HepG2 (cell line): ENCODE measurements around the gene SYNE1. TPM values are rescaled to one million over a fixed set of nuclear protein-coding genes. Genes with fewer than 3 reads are reported as not detected.

Experiments
- ASH2L ChIP-seq: fragments of 300-600, 200-600 bp; sonication (generic); IDR thresholded peaks from 2 replicates; pipeline ENCODE4 v1.7.0; 2017; ENCODE audit warnings: low read depth, mild to moderate bottlenecking, moderate library complexity, mixed read lengths, low read length; ENCODE audit not compliant: insufficient read length
- BHLHE40 ChIP-seq: IDR thresholded peaks from 2 replicates; pipeline ENCODE4 v1.6.1; 2011; ENCODE audit warnings: low read length, improper control_type of control experiment
- EEA1 ChIP-seq: sonication (generic); formaldehyde crosslinking; IDR thresholded peaks from 2 replicates; pipeline ENCODE4 v1.5.1; 2020; ENCODE audit warnings: mild to moderate bottlenecking, missing genetic modification reagents, borderline replicate concordance
- FOXK1 ChIP-seq: sonication (generic); formaldehyde crosslinking; IDR thresholded peaks from 2 replicates; pipeline ENCODE4 v1.4.0; 2020; ENCODE audit warnings: low read depth, missing genetic modification reagents, borderline replicate concordance
- FOXP1 ChIP-seq, 2 experiments: fragments of 450-650 bp in 1 of 2; IDR thresholded peaks; 2 replicates each; pipeline ENCODE4 v1.6.1; 2017 to 2018; ENCODE audit warnings: antibody characterized with exemption in 1 of 2
- HMG20A ChIP-seq: IDR thresholded peaks from 2 replicates; pipeline ENCODE4 v1.6.1; 2016; ENCODE audit warnings: borderline replicate concordance
- KAT8 ChIP-seq: IDR thresholded peaks from 2 replicates; pipeline ENCODE4 v1.6.1; 2016; ENCODE audit warnings: missing genetic modification reagents, missing compliant biosample characterization
- KDM4B ChIP-seq: sonication (generic); formaldehyde crosslinking; IDR thresholded peaks from 2 replicates; pipeline ENCODE4 v1.4.0; 2020; ENCODE audit warnings: missing genetic modification reagents
- NCOA2 ChIP-seq: sonication (generic); formaldehyde crosslinking; IDR thresholded peaks from 2 replicates; pipeline ENCODE4 v1.8.0; 2022; ENCODE audit warnings: inconsistent platforms
- SAFB2 ChIP-seq: sonication (generic); formaldehyde crosslinking; IDR thresholded peaks from 2 replicates; pipeline ENCODE4 v1.5.1; 2020; ENCODE audit warnings: missing genetic modification reagents, low read depth, mild to moderate bottlenecking, borderline replicate concordance
- SMARCC2 ChIP-seq: fragments of 450-650 bp; IDR thresholded peaks from 2 replicates; pipeline ENCODE4 v1.6.1; 2017; ENCODE audit warnings: antibody characterized with exemption, mild to moderate bottlenecking
- SOX13 ChIP-seq, 3 experiments: fragments of 450-650 bp in 1 of 3; sonication (generic) in 1 of 3; formaldehyde crosslinking in 1 of 3; IDR thresholded peaks in 2 of 3; conservative IDR thresholded peaks in 1 of 3; 2 replicates each; pipeline versions ENCODE4 v1.5.0 to v1.6.1; 2016 to 2020; ENCODE audit warnings: antibody characterized with exemption in 1 of 3, mild to moderate bottlenecking in 1 of 3, missing compliant biosample characterization in 1 of 3, missing genetic modification reagents in 1 of 3, moderate library complexity in 1 of 3
- TBX3 ChIP-seq: fragments of 450-650 bp; IDR thresholded peaks from 2 replicates; pipeline ENCODE4 v1.6.1; 2017; ENCODE audit warnings: antibody characterized with exemption, mild to moderate bottlenecking, inconsistent platforms, borderline replicate concordance
- ZFAT ChIP-seq: sonication (generic); formaldehyde crosslinking; conservative IDR thresholded peaks from 2 replicates; pipeline ENCODE4 v1.8.1; 2023; ENCODE audit warnings: missing genetic modification reagents, inconsistent platforms
- ZMAT3 ChIP-seq: sonication (generic); formaldehyde crosslinking; conservative IDR thresholded peaks from 2 replicates; pipeline ENCODE4 v1.7.0; 2021; ENCODE audit warnings: missing genetic modification reagents
- ZNF12 ChIP-seq: sonication (generic); formaldehyde crosslinking; IDR thresholded peaks from 2 replicates; pipeline ENCODE4 v1.5.0; 2020; ENCODE audit warnings: missing genetic modification reagents
- ZNF792 ChIP-seq: IDR thresholded peaks from 2 replicates; pipeline ENCODE4 v1.6.1; 2016
- polyA plus RNA-seq, 8 experiments: library from polyadenylated mRNA; depleted of rRNA in 3 of 8; stranded (reverse) in 7 of 8; unstranded in 1 of 8; fragments of >200 nt; fragmentation: Illumina TruSeq in 4 of 8; extraction: Trizol in 4 of 8; gene quantifications; 2 replicates each; pipeline versions ENCODE4 v1.2.1 to v1.2.3, GENCODE V29; 2011 to 2016; ENCODE audit warnings: low read depth in 4 of 8, missing spikeins in 1 of 8, mixed read lengths in 1 of 8; ENCODE audit not compliant: insufficient read depth in 1 of 8
- total RNA-seq, 5 experiments: library from RNA; depleted of rRNA; stranded (reverse); fragments of >200 nt; fragmentation: Illumina TruSeq; extraction: Trizol; gene quantifications; 2 replicates each; pipeline ENCODE4 v1.2.3, GENCODE V29; 2016; ENCODE audit warnings: low read depth in 1 of 5
- TF ChIP-seq, protein P1 (sequence below): sonication (generic); formaldehyde crosslinking; IDR thresholded peaks from 2 replicates; pipeline ENCODE4 v1.4.0; 2020; ENCODE audit warnings: mild to moderate bottlenecking, missing genetic modification reagents, borderline replicate concordance
- TF ChIP-seq, protein P2 (sequence below): sonication (generic); formaldehyde crosslinking; IDR thresholded peaks from 2 replicates; pipeline ENCODE4 v1.5.1; 2020; ENCODE audit warnings: missing genetic modification reagents, mild to moderate bottlenecking, borderline replicate concordance
- TF ChIP-seq, protein P3 (sequence below): IDR thresholded peaks from 2 replicates; pipeline ENCODE4 v1.6.1; 2018; ENCODE audit warnings: missing genetic modification reagents, mild to moderate bottlenecking, missing compliant biosample characterization
- TF ChIP-seq, protein P4 (sequence below): IDR thresholded peaks from 2 replicates; pipeline ENCODE4 v1.6.1; 2012; ENCODE audit warnings: inconsistent platforms

SYNE1 gene
- total and polyA plus RNA-seq, 2 of the 13 experiments (the other 11 are each of a cell fraction or from before 2014, with no cell fraction given): 5.5 to 15.9 TPM

DNA sequence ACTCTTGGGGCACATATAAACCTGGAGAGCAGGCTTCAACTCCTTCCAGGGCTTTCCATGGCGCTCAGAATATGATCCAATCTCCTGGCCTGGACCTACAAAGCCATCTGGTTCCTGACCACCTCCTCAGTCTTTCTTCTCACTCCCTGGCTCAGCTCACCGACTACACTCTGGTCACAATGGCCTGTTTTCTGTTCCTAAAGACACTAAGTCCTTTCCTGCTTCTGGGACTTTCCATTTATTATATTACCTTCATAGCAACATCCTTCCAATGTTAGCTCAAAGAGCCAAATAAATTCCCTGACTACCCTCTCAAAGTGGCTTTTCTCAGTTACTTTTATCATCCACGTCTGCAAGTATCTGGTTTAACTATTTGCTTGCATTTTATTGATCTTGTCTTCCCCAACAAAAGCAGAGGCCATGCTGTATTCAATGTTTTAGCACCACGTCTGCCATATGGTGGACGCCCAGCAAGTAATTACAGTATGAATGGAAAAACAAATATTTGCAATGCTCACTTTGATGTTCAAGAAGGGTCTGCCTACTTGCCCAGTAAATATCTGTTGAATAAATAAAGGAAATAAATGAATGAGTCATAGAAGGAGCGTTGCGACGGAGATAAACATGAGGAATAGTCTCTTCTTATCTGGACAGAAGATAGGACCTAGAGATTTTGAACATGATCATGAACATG is 501.3 kb downstream of the SYNE1 start (continued):
- TF ChIP-seq, protein P1, sequence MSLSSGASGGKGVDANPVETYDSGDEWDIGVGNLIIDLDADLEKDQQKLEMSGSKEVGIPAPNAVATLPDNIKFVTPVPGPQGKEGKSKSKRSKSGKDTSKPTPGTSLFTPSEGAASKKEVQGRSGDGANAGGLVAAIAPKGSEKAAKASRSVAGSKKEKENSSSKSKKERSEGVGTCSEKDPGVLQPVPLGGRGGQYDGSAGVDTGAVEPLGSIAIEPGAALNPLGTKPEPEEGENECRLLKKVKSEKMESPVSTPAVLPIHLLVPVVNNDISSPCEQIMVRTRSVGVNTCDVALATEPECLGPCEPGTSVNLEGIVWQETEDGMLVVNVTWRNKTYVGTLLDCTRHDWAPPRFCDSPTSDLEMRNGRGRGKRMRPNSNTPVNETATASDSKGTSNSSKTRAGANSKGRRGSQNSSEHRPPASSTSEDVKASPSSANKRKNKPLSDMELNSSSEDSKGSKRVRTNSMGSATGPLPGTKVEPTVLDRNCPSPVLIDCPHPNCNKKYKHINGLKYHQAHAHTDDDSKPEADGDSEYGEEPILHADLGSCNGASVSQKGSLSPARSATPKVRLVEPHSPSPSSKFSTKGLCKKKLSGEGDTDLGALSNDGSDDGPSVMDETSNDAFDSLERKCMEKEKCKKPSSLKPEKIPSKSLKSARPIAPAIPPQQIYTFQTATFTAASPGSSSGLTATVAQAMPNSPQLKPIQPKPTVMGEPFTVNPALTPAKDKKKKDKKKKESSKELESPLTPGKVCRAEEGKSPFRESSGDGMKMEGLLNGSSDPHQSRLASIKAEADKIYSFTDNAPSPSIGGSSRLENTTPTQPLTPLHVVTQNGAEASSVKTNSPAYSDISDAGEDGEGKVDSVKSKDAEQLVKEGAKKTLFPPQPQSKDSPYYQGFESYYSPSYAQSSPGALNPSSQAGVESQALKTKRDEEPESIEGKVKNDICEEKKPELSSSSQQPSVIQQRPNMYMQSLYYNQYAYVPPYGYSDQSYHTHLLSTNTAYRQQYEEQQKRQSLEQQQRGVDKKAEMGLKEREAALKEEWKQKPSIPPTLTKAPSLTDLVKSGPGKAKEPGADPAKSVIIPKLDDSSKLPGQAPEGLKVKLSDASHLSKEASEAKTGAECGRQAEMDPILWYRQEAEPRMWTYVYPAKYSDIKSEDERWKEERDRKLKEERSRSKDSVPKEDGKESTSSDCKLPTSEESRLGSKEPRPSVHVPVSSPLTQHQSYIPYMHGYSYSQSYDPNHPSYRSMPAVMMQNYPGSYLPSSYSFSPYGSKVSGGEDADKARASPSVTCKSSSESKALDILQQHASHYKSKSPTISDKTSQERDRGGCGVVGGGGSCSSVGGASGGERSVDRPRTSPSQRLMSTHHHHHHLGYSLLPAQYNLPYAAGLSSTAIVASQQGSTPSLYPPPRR (CRISPR knock-in tag): peak; percentile 94
- peak; percentile 90 for TF ChIP-seq FOXK1
- 0 out of 2 replicates have a peak, but pooled peaks have one; percentile 37 for TF ChIP-seq KDM4B (CRISPR knock-in tag)
- peak; percentile 58; the same call in 1 of the 2 replicates for TF ChIP-seq FOXP1 (IDR thresholded peaks at IDR 0.05)
- TF ChIP-seq FOXP1 (CRISPR knock-in tag; IDR thresholded peaks at IDR 0.05): peak; percentile 97
- TF ChIP-seq ASH2L: peak; percentile 68
- TF ChIP-seq SMARCC2: peak; percentile 91; the same call in 1 of the 2 replicates
- TF ChIP-seq, protein P2, sequence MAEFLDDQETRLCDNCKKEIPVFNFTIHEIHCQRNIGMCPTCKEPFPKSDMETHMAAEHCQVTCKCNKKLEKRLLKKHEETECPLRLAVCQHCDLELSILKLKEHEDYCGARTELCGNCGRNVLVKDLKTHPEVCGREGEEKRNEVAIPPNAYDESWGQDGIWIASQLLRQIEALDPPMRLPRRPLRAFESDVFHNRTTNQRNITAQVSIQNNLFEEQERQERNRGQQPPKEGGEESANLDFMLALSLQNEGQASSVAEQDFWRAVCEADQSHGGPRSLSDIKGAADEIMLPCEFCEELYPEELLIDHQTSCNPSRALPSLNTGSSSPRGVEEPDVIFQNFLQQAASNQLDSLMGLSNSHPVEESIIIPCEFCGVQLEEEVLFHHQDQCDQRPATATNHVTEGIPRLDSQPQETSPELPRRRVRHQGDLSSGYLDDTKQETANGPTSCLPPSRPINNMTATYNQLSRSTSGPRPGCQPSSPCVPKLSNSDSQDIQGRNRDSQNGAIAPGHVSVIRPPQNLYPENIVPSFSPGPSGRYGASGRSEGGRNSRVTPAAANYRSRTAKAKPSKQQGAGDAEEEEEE: 0 out of 2 replicates have a peak, but pooled peaks have one; percentile 55
- TF ChIP-seq ZNF792 (CRISPR knock-in tag): 0 out of 2 replicates have a peak, but pooled peaks have one; percentile 25
- 0 out of 2 replicates have a peak, but pooled peaks have one; percentile 20 for TF ChIP-seq BHLHE40
- TF ChIP-seq, protein P3, sequence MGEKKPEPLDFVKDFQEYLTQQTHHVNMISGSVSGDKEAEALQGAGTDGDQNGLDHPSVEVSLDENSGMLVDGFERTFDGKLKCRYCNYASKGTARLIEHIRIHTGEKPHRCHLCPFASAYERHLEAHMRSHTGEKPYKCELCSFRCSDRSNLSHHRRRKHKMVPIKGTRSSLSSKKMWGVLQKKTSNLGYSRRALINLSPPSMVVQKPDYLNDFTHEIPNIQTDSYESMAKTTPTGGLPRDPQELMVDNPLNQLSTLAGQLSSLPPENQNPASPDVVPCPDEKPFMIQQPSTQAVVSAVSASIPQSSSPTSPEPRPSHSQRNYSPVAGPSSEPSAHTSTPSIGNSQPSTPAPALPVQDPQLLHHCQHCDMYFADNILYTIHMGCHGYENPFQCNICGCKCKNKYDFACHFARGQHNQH: peak; percentile 66; the same call in 1 of the 2 replicates
- peak; percentile 97 for TF ChIP-seq HMG20A (CRISPR knock-in tag)
- peak; percentile 77; the same call in 1 of the 2 replicates for TF ChIP-seq SOX13 (IDR thresholded peaks at IDR 0.05)
- TF ChIP-seq SOX13 (CRISPR knock-in tag; conservative IDR thresholded peaks at IDR 0.05 in 1 of 2, IDR thresholded peaks at IDR 0.05 in 1 of 2): peak; percentile 14 to 93; a peak in 2 of 4 replicates
- peak; percentile 98 for TF ChIP-seq TBX3
- TF ChIP-seq NCOA2 (CRISPR knock-in tag): peak; percentile 89
- peak; percentile 61; the same call in 1 of the 2 replicates for TF ChIP-seq ZMAT3 (CRISPR knock-in tag)
- no peak for TF ChIP-seq EEA1 (CRISPR knock-in tag)
- TF ChIP-seq ZFAT (CRISPR knock-in tag): no peak
- TF ChIP-seq, protein P4, sequence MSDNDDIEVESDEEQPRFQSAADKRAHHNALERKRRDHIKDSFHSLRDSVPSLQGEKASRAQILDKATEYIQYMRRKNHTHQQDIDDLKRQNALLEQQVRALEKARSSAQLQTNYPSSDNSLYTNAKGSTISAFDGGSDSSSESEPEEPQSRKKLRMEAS: peak; percentile 53; the same call in 1 of the 2 replicates
- peak; percentile 79; the same call in 1 of the 2 replicates for TF ChIP-seq ZNF12 (CRISPR knock-in tag)
- TF ChIP-seq KAT8: peak; percentile 70
- TF ChIP-seq SAFB2 (CRISPR knock-in tag): no peak
